H1 (cell line): ENCODE measurements around the gene PINK1. TPM values are rescaled to one million over a fixed set of nuclear protein-coding genes. Genes with fewer than 3 reads are reported as not detected.

Experiments used
- CBX5 ChIP-seq: fragments of 300-800, 300-1000 bp; sonication (generic); IDR thresholded peaks from 2 replicates; pipeline ENCODE4 v1.7.1; 2016; ENCODE audit warnings: antibody characterized with exemption, low read length, low read depth
- GABPA ChIP-seq: IDR thresholded peaks from 2 replicates; pipeline ENCODE4 v1.6.1; 2011; ENCODE audit warnings: mild to moderate bottlenecking, low read length, moderate library complexity, borderline replicate concordance; ENCODE audit not compliant: insufficient read depth
- KDM1A ChIP-seq: fragments of 200-600, 300-600 bp; sonication (generic); IDR thresholded peaks from 2 replicates; pipeline ENCODE4 v1.7.1; 2016; ENCODE audit warnings: mild to moderate bottlenecking, low read length, borderline replicate concordance
- SIRT6 ChIP-seq: IDR thresholded peaks from one replicate; pipeline ENCODE4 v1.7.1; 2012; ENCODE audit warnings: low read length, inconsistent platforms
- SP2 ChIP-seq: IDR thresholded peaks from 2 replicates; pipeline ENCODE4 v1.6.1; 2012; ENCODE audit warnings: mild to moderate bottlenecking, low read length, inconsistent platforms
- polyA plus RNA-seq, 7 experiments: library from polyadenylated mRNA; depleted of rRNA in 3 of 7; stranded (reverse) in 5 of 7; unstranded in 2 of 7; fragments of >200 nt in 5 of 7; fragments of 200-250 nt in 2 of 7; gene quantifications; 1 replicate in 5 of 7; 2 replicates in 1 of 7; 4 replicates in 1 of 7; pipeline versions ENCODE4 v1.2.1 to v1.2.3, GENCODE V29; 2011 to 2013; ENCODE audit warnings: missing spikeins in 2 of 7, mixed read lengths in 2 of 7
- total RNA-seq: library from RNA; stranded (reverse); fragmentation: NEBNext Ultra II Directional; extraction: Animal tissue kit (Norgen Biotek cat#: 25700); gene quantifications from 2 replicates; pipeline ENCODE4 v1.2.1, GENCODE V29; 2021

Gene PINK1
- total and polyA plus RNA-seq, 2 of the 8 experiments (the other 6 are each of a cell fraction or from before 2014, with no cell fraction given) = 16.1 to 19.3 TPM

- TF ChIP-seq SIRT6 (no peak), GABPA (no peak), CBX5 (no peak), SP2 (no peak), KDM1A (no peak)
Observed at GRCh38 chr1:20691872-20692271, 58.6 kb downstream of the PINK1 start (continued).
